Omental fat pad (tissue), 4 donors: ENCODE data around the gene CALN1. TPM values are rescaled to one million over a fixed set of nuclear protein-coding genes. Genes with fewer than 3 reads are reported as not detected.

Experiments
- ATAC-seq: fragments of 150-250 bp; one replicate; pipeline ENCODE4 v1.9.1; 2016; ENCODE audit warnings: mild to moderate bottlenecking, moderate library complexity; ENCODE audit not compliant: low FRiP score
- DNase-seq: peaks from one replicate; pipeline ENCODE4 v3.0.0-alpha.2; 2019; ENCODE audit warnings: low spot score
- total RNA-seq, 4 donors: library from RNA; depleted of rRNA; stranded (reverse); fragments of >200 nt; gene quantifications; one replicate each; pipeline ENCODE4 v1.1.0, GENCODE V29; 2016
- TF ChIP-seq, protein P1 (sequence below), 3 donors: fragments of 450-650 bp; IDR thresholded peaks; one replicate each; pipeline ENCODE4 v1.5.1; 2016 to 2017; ENCODE audit warnings: antibody characterized with exemption in 3 of 3, mild to moderate bottlenecking in 3 of 3, moderate library complexity in 2 of 3

The CALN1 gene
- total RNA-seq, 4 donors from 2014 or later = 0.16 TPM; not detected in 3

DNA sequence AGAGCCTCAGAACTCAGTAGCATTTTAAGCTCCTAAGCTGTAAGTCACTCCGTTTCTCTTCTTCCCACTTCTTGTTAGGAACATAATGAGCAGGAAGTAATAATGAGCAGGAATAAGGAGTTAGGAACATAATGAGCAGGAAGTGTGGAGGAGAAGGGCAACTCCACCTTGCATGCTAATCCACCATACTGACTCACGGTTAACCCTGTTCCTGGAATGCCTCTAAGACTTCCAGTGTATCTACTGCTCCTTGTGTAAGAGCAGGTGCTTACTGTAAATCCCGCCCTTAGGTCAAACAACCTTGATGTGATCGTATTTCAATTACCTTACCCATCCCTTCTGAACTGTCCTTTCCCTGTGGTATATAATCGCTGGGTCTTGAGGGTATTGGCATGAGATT lies 528.7 kb downstream of the CALN1 start:
- TF ChIP-seq, protein P1, sequence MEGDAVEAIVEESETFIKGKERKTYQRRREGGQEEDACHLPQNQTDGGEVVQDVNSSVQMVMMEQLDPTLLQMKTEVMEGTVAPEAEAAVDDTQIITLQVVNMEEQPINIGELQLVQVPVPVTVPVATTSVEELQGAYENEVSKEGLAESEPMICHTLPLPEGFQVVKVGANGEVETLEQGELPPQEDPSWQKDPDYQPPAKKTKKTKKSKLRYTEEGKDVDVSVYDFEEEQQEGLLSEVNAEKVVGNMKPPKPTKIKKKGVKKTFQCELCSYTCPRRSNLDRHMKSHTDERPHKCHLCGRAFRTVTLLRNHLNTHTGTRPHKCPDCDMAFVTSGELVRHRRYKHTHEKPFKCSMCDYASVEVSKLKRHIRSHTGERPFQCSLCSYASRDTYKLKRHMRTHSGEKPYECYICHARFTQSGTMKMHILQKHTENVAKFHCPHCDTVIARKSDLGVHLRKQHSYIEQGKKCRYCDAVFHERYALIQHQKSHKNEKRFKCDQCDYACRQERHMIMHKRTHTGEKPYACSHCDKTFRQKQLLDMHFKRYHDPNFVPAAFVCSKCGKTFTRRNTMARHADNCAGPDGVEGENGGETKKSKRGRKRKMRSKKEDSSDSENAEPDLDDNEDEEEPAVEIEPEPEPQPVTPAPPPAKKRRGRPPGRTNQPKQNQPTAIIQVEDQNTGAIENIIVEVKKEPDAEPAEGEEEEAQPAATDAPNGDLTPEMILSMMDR (IDR thresholded peaks at IDR 0.05) = no peak
- no peak for DNase-seq
- no peak for ATAC-seq

DNA sequence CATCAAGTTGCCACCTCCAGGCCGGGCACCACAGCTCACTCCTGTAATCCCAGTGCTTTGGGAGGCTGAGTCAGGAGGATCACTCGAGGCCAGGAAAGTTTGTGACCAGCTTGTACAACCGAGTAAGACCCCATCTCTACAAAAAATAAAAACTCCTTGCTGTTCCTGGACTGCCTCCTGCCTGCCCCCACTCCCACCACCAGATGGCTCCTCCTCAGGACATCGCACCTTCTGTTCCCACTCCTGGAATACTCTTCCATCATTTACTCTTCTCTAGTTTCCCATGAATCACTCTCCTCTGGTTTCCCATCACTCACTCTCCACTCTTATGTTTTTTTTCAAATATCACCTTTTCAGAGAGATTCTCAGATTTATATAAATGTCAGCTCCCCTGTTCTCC lies 540.7 kb downstream of the CALN1 start:
- ATAC-seq (no peak), DNase-seq (no peak)
- TF ChIP-seq, protein P1 (IDR thresholded peaks at IDR 0.05) = no peak

DNA sequence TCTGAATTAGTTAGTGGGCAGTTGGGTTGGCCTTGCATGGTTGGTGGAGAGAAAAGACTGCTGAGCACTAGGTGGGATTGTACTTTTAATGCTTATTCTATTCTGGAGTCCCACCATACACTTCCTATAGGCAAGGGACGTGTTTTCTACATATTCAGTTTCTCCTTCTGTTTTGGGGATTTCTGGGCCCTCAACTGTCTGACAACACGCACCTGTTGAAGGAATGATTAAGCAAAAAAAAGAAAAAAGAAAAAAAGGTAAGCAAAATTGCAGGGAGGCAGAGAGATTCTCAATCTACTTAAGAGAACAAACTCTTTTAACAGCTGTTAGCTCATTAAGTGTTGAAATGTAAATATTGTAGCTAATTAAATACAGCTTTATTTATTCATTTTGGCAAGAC lies 541.3 kb downstream of the CALN1 start:
- ATAC-seq (no peak), DNase-seq (no peak)
- TF ChIP-seq, protein P1 (IDR thresholded peaks at IDR 0.05) = no peak

DNA sequence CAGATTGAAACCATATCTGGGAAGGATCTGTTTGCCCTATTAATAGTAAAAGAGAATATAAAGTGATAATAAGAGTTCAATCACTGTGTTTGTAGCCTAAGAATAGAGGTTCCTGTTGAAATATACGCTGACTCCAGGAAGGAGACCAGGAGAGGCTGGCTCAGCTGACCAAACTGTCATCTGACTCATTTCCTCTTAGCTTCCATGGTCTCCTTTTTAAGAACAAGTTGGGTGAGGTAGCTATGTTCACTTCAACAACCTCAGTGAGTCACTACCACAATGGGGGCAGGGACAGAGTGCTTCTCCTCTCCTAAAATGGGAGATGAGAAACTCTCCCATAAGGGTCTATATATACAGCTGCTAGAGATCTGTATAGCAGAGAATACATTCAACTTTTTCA lies 543.3 kb downstream of the CALN1 start:
- ATAC-seq (no peak), DNase-seq (no peak)
- TF ChIP-seq, protein P1 (IDR thresholded peaks at IDR 0.05) = no peak

DNA sequence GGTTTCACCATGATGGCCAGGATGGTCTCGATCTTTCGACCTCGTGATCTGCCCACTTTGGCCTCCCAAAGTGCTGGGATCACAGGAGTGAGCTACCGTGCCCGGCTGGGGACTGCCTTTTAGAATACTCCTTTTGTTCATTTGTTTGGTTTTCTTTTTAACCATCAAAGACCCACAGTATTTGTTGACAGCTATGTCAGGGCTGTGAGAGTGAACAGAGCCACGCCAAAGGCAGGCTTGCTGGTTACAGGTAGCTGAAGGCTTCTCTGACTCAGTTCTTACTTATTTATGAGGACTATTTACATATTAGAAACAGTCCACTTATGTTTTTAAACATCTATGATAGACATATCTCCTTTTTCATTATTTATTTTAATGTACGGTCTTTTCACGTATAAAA lies 544.5 kb downstream of the CALN1 start:
- ATAC-seq (no peak), DNase-seq (no peak)
- TF ChIP-seq, protein P1 (IDR thresholded peaks at IDR 0.05) = no peak

DNA sequence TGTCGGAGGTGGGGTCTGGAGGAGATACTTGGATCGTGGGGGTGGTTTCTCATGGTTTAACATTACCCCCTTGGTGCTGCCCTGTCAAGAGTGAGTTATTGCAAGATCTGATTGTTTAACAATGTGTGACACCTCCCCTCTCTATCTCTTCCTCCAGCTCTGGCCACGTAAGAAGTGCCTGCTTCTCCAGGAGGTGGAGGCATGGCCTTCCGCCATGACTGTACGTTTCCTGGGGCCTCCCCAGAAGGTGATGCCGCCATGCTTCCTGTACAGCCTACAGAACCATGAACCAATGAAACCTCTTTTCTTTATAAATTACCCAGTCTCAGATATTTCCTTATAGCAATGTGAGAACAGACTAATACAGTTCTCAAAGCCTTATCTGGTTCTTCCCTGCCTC lies 547.0 kb downstream of the CALN1 start:
- DNase-seq = no peak
- ATAC-seq = no peak
- TF ChIP-seq, protein P1 (IDR thresholded peaks at IDR 0.05) = no peak

DNA sequence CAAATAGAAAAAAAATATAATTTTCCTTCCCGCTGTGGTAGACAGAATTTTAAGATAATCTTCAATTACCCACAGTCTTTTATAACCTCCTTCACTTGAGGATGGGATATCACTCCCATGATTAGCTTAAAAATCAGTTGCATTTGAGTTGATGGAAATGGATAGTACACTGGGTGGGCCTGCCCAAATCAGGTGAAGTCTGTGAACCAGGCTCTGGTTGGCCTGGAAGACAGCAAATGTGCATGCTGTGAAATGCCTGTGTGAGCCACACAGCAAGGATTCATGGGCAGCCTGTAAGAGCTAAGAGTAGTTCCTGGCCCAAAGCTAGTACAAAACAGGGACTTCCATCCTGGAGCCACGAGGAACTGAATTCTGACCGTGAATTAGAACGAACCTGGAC lies 548.0 kb downstream of the CALN1 start:
- TF ChIP-seq, protein P1 (IDR thresholded peaks at IDR 0.05) = no peak
- ATAC-seq (no peak), DNase-seq (no peak)
